ENCODE results near the gene VPS35L. TPM values are rescaled to one million over a fixed set of nuclear protein-coding genes. Genes with fewer than 3 reads are reported as not detected.

The VPS35L gene
- total RNA-seq, 1 donor from 2014 or later: 51.9 TPM

- H3K9me3 ChIP-seq: no peaks in the 10 kb centered on the region
- H3K4me1 ChIP-seq: peaks cover 48% of the 10 kb centered on the region
- TF ChIP-seq, protein P1, sequence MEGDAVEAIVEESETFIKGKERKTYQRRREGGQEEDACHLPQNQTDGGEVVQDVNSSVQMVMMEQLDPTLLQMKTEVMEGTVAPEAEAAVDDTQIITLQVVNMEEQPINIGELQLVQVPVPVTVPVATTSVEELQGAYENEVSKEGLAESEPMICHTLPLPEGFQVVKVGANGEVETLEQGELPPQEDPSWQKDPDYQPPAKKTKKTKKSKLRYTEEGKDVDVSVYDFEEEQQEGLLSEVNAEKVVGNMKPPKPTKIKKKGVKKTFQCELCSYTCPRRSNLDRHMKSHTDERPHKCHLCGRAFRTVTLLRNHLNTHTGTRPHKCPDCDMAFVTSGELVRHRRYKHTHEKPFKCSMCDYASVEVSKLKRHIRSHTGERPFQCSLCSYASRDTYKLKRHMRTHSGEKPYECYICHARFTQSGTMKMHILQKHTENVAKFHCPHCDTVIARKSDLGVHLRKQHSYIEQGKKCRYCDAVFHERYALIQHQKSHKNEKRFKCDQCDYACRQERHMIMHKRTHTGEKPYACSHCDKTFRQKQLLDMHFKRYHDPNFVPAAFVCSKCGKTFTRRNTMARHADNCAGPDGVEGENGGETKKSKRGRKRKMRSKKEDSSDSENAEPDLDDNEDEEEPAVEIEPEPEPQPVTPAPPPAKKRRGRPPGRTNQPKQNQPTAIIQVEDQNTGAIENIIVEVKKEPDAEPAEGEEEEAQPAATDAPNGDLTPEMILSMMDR (IDR thresholded peaks at IDR 0.05): peak; percentile 52
- no peaks in the 10 kb centered on the region for H3K27me3 ChIP-seq
- DNase-seq (peak; percentile 98), ATAC-seq (peak; percentile 90)
- H3K36me3 ChIP-seq: peaks cover 7% of the 10 kb centered on the region
- H3K4me3 ChIP-seq: peak within 1 kb of the TSS; percentile 88
- intact Hi-C loops (cut with DNase I): no loop called here
- peak within 1 kb of the TSS; percentile 87 for H3K27ac ChIP-seq
Measured at GRCh38 chr16:19521471-19522396, 33.8 kb upstream of the VPS35L start, which contains the start of gene GDE1. GDE1 (minus strand) TSS chr16:19522098; CDS start chr16:19521964, 134 bp downstream.

GRCh38 chr16:19522397-19522732 lies 33.1 kb upstream of the VPS35L start:
- Histone ChIP-seq H3K27me3 (no peaks in the 10 kb centered on the region), H3K36me3 (peaks cover under 1% of the 10 kb centered on the region), H3K4me1 (peaks cover 44% of the 10 kb centered on the region), H3K27ac (peak overlapping the region; percentile 87), H3K4me3 (peak overlapping the region; percentile 88), H3K9me3 (no peaks in the 10 kb centered on the region)
- TF ChIP-seq, protein P1 (IDR thresholded peaks at IDR 0.05): no peak
- no peak for DNase-seq
- ATAC-seq: peak; percentile 38
- intact Hi-C loops (cut with DNase I): no loop called here

DNA sequence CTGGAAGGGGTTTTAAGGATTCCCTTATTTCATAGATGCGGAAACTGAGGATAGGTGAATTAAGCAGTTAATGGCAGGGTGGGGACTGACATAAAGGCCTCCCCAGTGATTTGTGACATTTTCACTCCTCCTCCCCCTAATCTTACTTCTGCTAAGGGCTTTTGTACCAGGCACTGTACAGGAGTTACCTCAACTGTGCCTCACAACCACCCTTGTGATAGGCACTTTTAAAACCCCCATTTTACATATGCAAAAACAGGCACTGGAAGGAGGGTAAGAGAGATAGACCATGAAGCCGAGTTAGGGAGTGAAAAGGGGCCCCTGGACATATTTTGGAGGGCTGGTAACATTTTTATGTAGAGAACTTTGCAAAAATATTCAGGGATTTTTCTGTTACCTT lies 32.7 kb upstream of the VPS35L start:
- peak overlapping the region; percentile 88 for H3K4me3 ChIP-seq
- ATAC-seq: no peak

GRCh38 chr16:19523184-19523558 lies 32.3 kb upstream of the VPS35L start:
- no peak for ATAC-seq
- Histone ChIP-seq H3K36me3 (peaks cover 5% of the 10 kb centered on the region), H3K4me1 (peaks cover 40% of the 10 kb centered on the region), H3K27me3 (no peaks in the 10 kb centered on the region), H3K27ac (peak overlapping the region; percentile 87), H3K9me3 (no peaks in the 10 kb centered on the region), H3K4me3 (peak overlapping the region; percentile 88)
- intact Hi-C loops (cut with DNase I): no loop called here
- no peak for DNase-seq
- TF ChIP-seq, protein P1 (IDR thresholded peaks at IDR 0.05): no peak

More for the DNA sequence above, 32.7 kb upstream of the VPS35L start:
- H3K36me3 ChIP-seq: peaks cover under 1% of the 10 kb centered on the region
- no peak for DNase-seq
- peaks cover 43% of the 10 kb centered on the region for H3K4me1 ChIP-seq
- intact Hi-C loops (cut with DNase I): no loop called here
- no peaks in the 10 kb centered on the region for H3K9me3 ChIP-seq
- peak overlapping the region; percentile 87 for H3K27ac ChIP-seq
- H3K27me3 ChIP-seq: no peaks in the 10 kb centered on the region
- TF ChIP-seq, protein P1 (IDR thresholded peaks at IDR 0.05): no peak

- intact Hi-C loops (cut with DNase I): no loop called here
- Histone ChIP-seq H3K9me3 (no peaks in the 10 kb centered on the region), H3K4me3 (peak within 1 kb of the TSS; percentile 88), H3K27me3 (no peaks in the 10 kb centered on the region), H3K27ac (peak within 1 kb of the TSS; percentile 87), H3K36me3 (peaks cover 10% of the 10 kb centered on the region), H3K4me1 (peaks cover 34% of the 10 kb centered on the region)
- peak; percentile 92 for ATAC-seq
- TF ChIP-seq, protein P1 (IDR thresholded peaks at IDR 0.05): no peak
- peak; percentile 99 for DNase-seq
Measured at GRCh38 chr16:19523559-19524355, 31.7 kb upstream of the VPS35L start, which contains the start of gene CCP110. CCP110 (plus strand) TSS chr16:19523942; CDS start chr16:19527882, 3,940 bp downstream.

Data from upper lobe of right lung (tissue), 1 donor.